Kidney capillary endothelial cell (primary cell): Measurements from ENCODE around the gene CCNE1.
A peak's percentile ranks its signal among the peaks of the same experiment; 100 is the strongest.

ENCODE experiments used
- DNase-seq: peaks from one replicate; pipeline ENCODE4 v3.0.0-alpha.2; 2018; ENCODE audit warnings: low spot score

Gene CCNE1

DNA sequence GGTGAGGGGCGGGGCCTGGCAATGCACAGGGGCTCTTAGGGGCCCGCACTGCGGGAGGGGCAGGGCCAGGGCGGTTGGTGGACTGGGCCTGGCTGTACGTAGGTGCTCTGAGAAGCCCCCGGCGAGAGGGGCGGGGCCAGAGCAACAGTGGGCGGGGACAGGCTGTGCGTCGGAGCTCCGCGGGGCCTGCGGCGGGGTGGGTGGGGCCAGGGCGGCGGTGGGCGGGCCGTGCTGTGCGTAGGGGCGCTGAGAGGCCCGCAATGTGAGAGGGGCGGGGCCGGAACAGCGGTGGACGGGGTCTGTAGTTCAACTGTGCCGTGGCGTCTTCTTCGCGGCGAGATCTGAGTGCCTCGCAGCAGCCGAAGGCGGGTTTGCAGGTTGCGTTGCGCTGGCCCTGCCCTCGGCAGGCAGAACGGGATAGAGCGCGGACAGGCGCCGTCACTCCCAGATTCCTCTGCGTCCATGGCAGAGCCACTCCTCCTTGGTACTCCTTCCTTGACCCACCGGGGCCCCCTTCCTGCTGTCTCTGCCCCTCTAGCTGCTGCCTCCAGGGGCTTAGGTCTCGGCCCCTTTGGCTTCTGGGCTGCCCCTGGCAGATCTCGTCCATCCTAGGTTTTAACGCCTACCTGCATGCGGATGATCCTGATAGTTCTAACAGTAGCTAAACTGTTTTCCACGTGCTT, 33.2 kb downstream of the CCNE1 start:
- DNase-seq: peak; percentile 80

DNA sequence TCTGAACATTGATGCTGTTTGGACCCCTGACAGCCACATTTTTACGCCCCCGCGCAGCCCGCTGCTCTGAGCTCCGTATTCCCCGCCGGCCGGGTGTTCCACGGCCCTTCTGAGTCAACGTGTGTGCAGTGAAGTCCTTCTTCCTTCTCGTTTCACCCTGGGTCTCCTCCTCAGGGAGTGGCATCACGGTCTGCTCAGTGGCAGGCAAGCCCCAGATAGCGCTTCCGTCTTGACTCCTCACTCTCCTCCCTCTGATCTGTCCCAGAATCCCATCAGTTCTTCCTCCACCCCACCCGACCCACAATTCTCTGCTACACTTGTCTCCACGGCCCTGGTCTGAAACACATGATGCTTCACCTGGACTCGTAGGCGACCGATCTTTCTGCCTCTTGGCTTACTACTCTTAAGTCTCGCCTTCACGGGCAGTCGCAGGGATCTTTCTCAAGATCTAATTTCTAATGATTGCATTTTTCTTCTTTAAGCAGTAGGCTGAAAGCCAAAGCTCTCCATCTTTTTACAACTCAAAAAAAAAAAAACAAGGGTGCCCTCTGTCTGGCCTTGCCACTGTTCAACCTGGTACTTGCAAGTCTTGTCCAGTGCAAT, 33.9 kb downstream of the CCNE1 start:
- DNase-seq: no peak

DNA sequence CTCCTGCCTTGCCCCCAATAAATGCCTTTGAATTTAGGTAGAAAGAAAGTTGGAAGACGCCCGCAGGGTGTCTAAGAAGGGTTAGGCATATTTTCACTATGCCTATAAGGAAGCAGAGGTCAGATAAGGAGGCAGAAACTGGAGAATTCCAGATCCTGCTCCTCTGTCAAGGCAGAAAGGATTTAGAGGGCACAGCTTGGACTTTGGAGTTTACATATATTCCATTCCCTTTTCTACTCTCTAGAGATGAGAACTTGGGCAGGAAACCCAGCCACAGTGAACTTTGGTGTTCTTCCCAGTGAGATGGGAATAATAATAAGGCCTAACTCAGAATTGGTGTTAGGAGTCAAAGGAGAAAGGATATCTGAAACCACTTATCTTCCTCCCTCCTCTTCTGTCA, 37.4 kb downstream of the CCNE1 start:
- DNase-seq: no peak

DNA sequence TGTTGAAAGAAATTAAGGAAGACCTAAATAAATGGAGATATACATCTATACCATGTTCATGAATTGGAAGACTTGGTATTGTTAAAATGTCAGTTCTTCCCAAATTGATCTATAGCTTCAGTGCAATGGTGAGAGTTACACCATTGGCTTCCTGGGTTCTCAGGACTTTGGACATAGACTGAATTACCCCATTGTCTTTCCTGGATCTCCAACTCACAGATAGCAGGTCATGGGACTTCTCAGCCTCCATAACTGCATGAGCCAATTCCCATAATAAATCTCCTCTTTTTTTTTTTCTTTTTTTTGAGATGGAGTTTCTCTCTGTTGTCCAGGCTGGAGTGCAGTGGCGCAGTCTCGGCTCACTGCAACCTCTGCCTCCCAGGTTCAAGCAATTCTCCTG, 38.7 kb downstream of the CCNE1 start:
- no peak for DNase-seq

DNA sequence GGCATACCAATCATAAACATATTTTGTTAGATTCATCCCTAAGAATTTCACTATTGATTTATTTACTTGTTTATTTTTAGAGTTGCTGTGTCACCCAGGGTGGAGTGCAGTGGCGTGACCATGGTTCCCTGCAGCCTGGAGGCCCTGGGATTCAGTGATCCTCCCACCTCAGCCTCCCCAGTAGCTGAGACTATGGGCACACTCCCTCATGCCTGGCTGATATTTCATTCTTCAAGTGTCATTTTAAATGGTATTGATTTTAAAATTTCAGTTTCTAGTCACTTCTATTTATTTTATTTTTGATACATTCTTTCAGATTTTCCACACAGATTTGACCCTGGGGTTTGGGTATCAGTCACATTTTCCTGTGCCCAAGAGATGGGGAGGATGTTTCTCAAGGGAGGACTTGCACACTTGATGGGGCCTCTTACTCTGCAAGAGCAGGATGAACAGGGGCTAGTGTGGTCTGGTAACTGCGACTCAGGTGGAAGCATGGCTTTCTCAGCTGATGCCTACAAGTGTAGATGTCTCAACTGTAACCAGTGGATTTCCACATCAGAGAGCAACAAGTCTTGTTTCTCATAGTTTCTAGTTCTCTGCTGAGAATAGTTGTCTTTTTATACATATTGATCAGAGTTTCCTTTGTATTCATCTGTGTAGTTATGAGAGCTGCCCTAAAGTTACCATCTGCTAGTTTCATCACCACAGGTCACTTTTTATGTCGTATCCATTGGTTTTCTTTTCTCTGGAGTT, 40.2 kb downstream of the CCNE1 start:
- no peak for DNase-seq

DNA sequence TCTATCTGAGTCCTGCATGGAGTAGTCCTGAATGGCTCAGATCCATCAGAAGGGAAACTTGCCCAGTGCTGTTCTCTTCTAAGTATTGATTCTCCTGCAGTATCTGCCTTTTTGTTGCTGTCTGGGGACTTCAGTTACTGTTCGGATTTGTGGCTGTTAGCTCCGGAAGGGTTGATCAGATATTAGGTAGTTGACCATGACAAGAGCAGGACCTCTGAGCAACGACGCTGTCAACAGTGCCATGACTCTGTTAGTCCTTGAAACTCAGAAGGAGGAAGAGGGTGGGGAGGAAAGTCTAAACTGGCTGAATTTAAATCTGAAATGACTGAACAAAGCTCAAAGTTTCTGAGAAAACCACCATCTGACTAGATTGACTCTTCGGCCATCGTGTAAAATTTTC, 42.2 kb downstream of the CCNE1 start:
- DNase-seq: no peak

DNA sequence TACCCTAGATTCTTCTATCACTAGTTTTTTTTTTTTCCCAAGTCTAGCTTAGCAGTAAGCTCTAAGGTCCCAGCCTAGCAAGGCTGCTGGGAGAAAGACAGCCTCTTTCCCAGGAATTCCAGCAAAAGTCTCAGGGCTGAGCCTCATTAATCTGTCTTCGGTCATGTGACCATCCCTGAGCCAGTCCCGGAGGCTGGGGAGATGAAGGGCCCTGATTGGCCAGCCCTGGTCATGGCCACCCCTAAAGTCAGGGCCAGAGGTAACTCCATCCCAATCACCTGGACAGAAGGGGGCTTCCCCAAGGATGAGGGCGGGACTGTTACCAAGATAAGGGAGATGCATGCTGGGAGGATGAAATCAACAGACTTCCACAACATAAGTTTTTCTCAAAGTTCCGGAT, 43.3 kb downstream of the CCNE1 start:
- no peak for DNase-seq

DNA sequence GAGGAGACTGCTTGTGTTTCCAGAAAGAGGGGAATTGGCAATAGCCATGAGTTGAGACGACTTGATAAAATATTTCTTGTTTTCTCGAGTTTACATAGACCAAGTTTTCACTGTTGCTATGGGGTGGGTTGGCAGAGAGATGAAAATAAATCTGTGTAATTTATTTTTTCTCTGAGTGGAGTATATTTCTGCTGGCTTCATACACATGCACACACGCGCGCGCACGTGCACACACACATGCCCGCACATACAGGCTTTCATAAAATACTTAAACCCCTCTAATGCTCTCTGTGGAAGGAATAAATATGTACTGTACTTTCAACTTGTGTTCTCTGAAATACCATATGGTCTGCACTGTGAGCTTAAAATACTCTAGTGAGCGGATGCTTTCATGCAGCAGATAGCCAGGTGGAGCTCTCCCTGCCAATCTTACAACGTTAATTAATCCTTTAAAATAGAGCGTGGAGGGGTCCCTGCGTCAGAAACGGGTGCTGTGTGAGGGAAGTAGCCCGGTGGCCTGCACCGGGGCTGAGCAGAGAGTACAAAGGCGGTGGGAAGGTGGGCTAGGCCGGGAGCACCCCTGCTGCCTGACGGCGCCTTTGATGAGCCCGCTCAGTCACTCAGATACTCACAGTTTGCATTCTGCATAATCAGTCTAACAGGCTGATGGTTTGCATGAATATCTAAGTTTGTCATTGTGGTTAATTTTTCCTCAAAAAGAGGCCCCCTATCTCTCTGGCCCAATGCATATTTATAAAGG, 44.1 kb downstream of the CCNE1 start:
- no peak for DNase-seq

DNA sequence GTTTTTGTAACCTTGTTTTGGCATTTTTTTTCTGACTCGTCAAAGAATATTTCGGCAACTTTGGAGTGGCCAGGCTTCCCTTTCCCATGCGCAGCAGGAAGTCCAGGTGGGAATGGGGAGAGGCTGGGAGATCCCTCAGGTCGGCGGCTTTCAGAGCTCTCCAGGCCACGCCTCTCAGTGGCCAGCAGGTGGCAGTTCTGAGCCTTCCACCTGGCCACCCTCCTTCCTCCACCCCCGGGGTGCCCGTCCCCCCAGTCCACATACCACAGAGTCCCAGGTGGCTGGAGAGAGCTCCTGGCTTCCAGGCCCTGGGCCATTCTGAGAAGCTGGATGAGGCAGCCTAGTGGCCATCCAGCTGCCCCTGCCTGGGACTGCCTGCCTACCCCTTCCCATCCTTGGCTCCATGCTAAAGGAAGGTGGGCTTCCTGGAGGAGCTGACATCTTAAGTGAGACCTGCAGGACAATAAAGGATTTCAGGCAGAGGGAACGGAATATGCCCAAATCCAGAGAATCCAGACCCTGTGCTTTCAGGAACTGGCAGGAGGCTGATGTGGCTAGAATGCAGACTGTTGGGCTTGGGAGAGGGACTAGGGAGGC, 46.3 kb downstream of the CCNE1 start:
- DNase-seq: no peak

DNA sequence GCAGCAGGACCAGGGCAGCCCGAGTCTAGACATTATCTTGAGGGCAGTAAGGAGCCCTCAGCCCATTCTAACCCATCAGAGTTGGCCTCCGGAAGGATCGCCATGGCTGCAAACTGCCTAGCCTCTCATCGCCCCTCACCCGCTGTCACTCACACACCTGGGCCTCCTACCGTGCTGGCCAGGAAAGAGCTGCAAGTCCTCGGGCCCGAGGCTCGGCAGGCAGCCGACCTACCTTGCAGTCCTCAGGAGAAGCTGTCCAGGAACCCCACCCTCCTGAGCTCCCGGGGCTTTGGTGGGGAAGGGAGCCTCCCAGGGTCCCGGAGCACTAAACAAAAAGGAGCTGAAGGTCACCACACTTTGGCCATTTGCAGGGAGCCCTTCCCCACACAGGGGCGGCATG, 46.8 kb downstream of the CCNE1 start:
- no peak for DNase-seq

DNA sequence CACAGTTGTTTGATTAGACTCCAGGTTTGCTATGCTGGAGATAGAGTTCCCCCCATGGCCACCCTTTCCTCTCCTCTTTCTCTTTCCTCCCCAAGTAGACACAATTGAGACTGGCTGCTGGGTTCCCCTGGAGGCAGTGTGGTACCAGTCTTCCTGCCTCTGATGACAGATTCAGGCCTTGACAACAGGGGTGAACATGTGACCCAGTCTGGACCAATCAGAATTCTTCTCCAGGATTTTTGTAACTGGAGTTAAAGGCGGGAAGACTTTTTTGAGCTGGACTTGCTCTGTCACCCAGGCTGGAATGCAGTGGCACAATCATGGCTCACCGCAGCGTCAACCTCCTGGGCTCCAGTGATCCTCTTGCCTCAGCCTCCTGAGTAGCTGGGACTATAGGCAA, 48.7 kb downstream of the CCNE1 start:
- DNase-seq: no peak

DNA sequence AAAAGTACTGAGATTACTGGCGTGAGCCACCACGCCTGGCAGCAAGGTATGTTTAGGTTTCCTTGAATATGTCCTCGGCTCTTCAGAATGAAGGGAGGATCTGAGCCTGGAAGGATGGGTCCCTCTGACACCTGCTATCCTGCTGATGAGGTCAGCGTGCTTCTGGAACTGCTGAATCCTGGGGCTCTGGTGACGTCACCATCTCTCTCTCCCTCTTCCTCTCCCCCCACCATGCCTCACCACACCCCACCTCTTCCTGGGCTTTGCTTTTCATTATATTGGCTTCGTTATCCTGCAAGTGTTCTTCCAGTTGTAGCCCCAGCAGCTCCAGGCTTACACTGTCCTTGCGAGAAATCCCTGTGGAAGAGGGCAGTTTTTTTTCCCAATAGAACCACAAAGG, 49.8 kb downstream of the CCNE1 start:
- no peak for DNase-seq

DNA sequence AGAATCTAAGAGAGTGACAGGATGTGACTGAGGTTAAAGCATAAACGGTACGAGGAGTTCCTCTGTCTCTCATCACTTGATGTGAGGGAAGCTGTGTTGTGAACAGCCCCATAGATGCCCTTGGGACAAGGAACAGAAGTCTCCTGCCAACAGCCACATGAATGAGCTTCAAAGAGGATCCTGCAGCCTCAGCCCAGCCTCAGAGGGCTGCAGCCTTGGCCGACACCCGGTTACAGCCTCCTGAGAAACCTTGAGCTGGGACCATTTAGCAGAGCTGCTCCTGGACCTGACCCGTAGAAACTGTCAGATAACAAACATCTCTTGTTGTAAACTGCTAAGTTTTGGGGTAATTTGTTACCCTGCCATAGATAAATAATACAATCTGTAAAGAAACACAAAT, 54.2 kb downstream of the CCNE1 start:
- DNase-seq: no peak

DNA sequence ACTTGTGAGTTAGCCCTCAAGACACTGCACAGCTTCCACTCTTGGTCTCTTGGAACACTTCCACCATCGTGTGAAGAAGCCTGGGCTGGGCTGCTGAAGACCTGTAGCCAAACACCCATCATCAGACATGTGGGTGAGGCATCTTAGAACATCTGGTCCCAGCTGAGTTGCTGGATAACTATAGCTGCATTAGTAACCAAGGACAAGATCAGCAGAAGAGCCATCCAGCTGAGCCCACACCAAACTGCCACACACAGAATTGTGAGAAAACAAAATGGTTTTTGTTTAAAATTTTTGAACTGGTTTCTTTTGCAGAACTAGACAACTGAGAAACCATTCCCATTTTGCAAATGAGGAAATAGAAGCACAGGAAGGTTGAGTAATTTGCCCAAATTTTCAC, 56.2 kb downstream of the CCNE1 start:
- DNase-seq: no peak

DNA sequence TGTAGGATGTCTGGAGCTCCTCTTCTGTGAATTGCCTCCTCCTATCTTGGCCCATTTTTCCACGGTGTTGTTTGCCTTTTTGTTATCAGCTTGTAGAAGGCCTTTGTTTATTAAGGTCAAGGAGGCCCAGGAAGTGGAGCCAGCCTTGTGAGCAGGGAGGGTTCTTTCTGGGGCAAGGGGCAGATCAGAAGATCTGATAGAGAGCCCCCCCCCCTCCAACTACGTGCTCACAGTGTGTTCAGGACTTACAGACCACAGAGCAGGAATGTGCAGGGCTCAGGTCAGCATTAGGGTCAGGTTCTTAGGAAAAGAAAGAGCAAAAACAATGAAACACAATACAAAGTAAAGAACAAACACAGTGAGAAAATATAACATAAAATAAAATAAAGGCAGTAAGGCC, 59.4 kb downstream of the CCNE1 start:
- no peak for DNase-seq

DNA sequence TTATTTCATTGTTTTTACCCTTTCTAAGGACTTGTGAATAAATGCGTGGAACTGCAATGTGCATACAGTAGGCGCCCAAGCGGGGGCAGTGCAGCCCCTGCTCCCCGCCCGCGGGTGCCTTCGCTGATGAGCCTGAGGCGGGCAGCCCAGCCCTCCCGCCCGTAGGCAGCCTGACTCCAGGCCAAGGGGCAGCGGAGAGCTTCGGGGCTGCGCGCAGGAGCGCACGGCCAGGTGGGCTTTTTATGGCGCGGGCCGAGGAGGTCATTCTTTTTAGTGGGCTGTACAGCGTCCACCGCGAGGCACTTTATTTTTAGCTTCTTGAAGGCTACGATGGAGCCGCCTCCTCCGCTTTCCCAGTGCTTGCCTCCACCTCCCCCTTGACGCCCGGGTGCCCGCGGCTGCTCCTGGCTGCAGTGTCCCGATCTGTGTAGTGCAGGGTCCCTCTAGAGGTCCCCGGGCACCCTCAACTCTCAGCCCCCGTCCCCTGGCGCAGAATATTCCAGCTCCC, 60.5 kb downstream of the CCNE1 start:
- no peak for DNase-seq

DNA sequence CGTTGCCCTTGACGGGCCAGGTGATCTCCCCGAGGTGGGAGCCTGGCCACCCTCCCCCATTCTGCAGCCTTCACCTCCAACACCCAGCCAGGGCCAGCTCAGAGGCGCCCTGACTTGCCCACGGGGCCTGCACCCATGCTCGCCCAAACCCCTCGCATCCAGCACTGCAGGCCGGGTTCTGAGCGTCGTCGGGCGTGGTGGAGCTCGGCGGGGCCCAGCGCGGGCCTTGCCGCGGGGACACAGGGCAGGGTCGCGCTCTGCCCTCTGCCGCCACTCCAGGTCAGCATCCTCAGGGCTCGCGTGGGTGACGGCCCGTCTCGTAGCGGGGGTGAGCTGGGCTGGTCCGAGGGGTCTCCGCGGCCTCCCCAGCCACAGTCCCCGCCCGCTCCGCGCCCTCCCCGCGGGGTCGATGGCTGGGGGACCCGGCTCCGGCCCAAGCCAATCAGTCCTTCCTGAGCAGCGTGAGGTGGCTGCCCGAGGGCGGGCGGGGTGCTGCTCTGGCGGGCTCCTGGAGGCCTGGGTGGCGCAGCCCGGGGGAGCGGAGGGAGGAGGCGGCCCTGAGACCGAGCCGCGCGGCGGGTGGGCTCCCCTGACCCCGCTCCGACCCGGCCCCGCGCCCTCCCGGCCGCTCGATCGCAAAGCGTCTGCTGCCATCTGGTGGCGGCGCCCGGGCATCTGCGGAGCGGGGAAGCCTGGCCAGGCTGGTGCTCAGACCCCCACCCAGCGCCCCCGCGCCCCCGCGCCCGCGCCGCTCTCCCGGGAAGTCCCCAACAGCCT, 61.4 kb downstream of the CCNE1 start:
- DNase-seq: no peak
